GM23248 (cell line): ENCODE data around the gene CFTR.

Experiments
- EZH2 ChIP-seq: fragments of 200-600 bp; sonication (generic); IDR thresholded peaks from 2 replicates; pipeline ENCODE4 v1.6.1; 2018; ENCODE audit warnings: antibody characterized with exemption, mild to moderate bottlenecking; ENCODE audit not compliant: insufficient read depth, poor library complexity, severe bottlenecking
- EZH2phosphoT487 ChIP-seq: fragments of 200-600 bp; sonication (generic); IDR thresholded peaks from 2 replicates; pipeline ENCODE4 v1.6.1; 2018; ENCODE audit warnings: antibody characterized with exemption, moderate library complexity, mild to moderate bottlenecking, low read depth; ENCODE audit not compliant: insufficient read depth

GRCh38 chr7:117489911-117490310, 10.1 kb downstream of the CFTR start:
- TF ChIP-seq EZH2: no peak
- TF ChIP-seq EZH2phosphoT487: no peak
